T47D (cell line): Measurements from ENCODE around the gene PPP1CA.
A peak's percentile ranks its signal among the peaks of the same experiment; 100 is the strongest.

Source experiments
- DNase-seq, 2 experiments: peaks; one replicate each; pipeline versions ENCODE4 v3.0.0 to v3.0.0-alpha.2; 2011 to 2012; ENCODE audit warnings: low read depth in 1 of 2, low spot score in 1 of 2
- JUND ChIP-seq: IDR thresholded peaks from 2 replicates; pipeline ENCODE4 v1.6.1; 2012; ENCODE audit warnings: low read depth
- in situ Hi-C: cut with HindIII; loops from 2 replicates; pipeline ENCODE4 v1.10.0; 2016; ENCODE audit warnings: low sequenced_read_pairs, low pct_unique_long_range_greater_than_20kb

The PPP1CA gene

GRCh38 chr11:67400251-67400941, 1.3 kb downstream of the PPP1CA start:
- in situ Hi-C loops: no loop called here
- no peak for TF ChIP-seq JUND
- DNase-seq: no peak

- no peak for TF ChIP-seq JUND
- DNase-seq: no peak
- in situ Hi-C loops: no loop called here
Observed at GRCh38 chr11:67398661-67399563, 2.7 kb downstream of the PPP1CA start.

- no peak for DNase-seq
- in situ Hi-C loops: no loop called here
- no peak for TF ChIP-seq JUND
Observed at GRCh38 chr11:67397986-67398660, 3.5 kb downstream of the PPP1CA start.

GRCh38 chr11:67397536-67397935, 4.1 kb downstream of the PPP1CA start:
- TF ChIP-seq JUND: no peak
- in situ Hi-C loops: no loop called here
- no peak for DNase-seq

GRCh38 chr11:67396587-67397389, 4.9 kb downstream of the PPP1CA start:
- no peak for DNase-seq

GRCh38 chr11:67396259-67396581, 5.4 kb downstream of the PPP1CA start:
- no peak for TF ChIP-seq JUND
- in situ Hi-C loops: no loop called here

More at GRCh38 chr11:67396587-67397389, 4.9 kb downstream of the PPP1CA start:
- in situ Hi-C loops: no loop called here
- no peak for TF ChIP-seq JUND

GRCh38 chr11:67395555-67396258, 6.0 kb downstream of the PPP1CA start:
- no peak for DNase-seq
- in situ Hi-C loops: no loop called here
- no peak for TF ChIP-seq JUND

More at GRCh38 chr11:67396259-67396581, 5.4 kb downstream of the PPP1CA start:
- DNase-seq: no peak

GRCh38 chr11:67393990-67394389, 7.7 kb downstream of the PPP1CA start:
- no peak for DNase-seq
- in situ Hi-C loops: no loop called here
- no peak for TF ChIP-seq JUND

- DNase-seq: no peak
- no peak for TF ChIP-seq JUND
- in situ Hi-C loops: no loop called here
Observed at GRCh38 chr11:67393437-67393836, 8.2 kb downstream of the PPP1CA start.

GRCh38 chr11:67392183-67392715, 9.4 kb downstream of the PPP1CA start:
- in situ Hi-C loops: no loop called here

GRCh38 chr11:67391304-67392182, 10.1 kb downstream of the PPP1CA start, which contains the start of gene RAD9A:
Gene RAD9A (plus strand): TSS chr11:67391986. CDS start chr11:67392045, 59 bp downstream.
- no peak for TF ChIP-seq JUND
- in situ Hi-C loops: no loop called here
- DNase-seq: peak; percentile 98 to 99

More at GRCh38 chr11:67392183-67392715, 9.4 kb downstream of the PPP1CA start:
- no peak for TF ChIP-seq JUND
- DNase-seq: no peak
